Endothelial cell of umbilical vein (primary cell): ENCODE results near the gene UIMC1.

ENCODE experiments used
- CTCF ChIP-seq, 2 donors: IDR thresholded peaks; 1 replicate in 1 of 2; 2 replicates in 1 of 2; pipeline ENCODE4 v1.5.1; 2011; ENCODE audit warnings: low read length in 2 of 2, mild to moderate bottlenecking in 2 of 2, moderate library complexity in 2 of 2, control low read depth in 1 of 2, inconsistent platforms in 1 of 2, low read depth in 1 of 2; ENCODE audit not compliant: insufficient read depth in 1 of 2; ENCODE audit errors: extremely low read depth in 1 of 2
- EZH2 ChIP-seq: IDR thresholded peaks from 2 replicates; pipeline ENCODE4 v1.6.1; 2012; ENCODE audit warnings: borderline replicate concordance, low read depth, mild to moderate bottlenecking, moderate library complexity, low read length, inconsistent platforms; ENCODE audit not compliant: severe bottlenecking
- JUN ChIP-seq: IDR thresholded peaks from 2 replicates; pipeline ENCODE4 v1.6.1; 2011; ENCODE audit warnings: borderline replicate concordance, low read depth; ENCODE audit not compliant: insufficient read length, insufficient read depth
- POLR2A ChIP-seq: IDR thresholded peaks from 2 replicates; pipeline ENCODE4 v1.6.1; 2012; ENCODE audit warnings: low read depth, mild to moderate bottlenecking, control low read depth, low read length
- POLR2AphosphoS5 ChIP-seq: IDR thresholded peaks from 2 replicates; pipeline ENCODE4 v1.6.1; 2012; ENCODE audit warnings: low read depth, mild to moderate bottlenecking, control low read depth, low read length, moderate library complexity; ENCODE audit not compliant: insufficient read depth

- no peak for TF ChIP-seq CTCF (IDR thresholded peaks at IDR 0.05; ENCODE audit: extremely low read depth in 1 of 2, insufficient read depth in 1 of 2, low read depth in 1 of 2, low read length in 2 of 2)
- TF ChIP-seq JUN = no peak
- no peak for TF ChIP-seq POLR2A
- TF ChIP-seq POLR2AphosphoS5 = no peak
- TF ChIP-seq EZH2 = no peak
Observed at GRCh38 chr5:176873541-176874172, 132.9 kb downstream of the UIMC1 start.
